Activated CD8-positive, alpha-beta T cell treated with anti-CD3 and anti-CD28 coated beads for 36 hours (primary cell): ENCODE data around the gene RPS6KA5. TPM values are rescaled to one million over a fixed set of nuclear protein-coding genes. Genes with fewer than 3 reads are reported as not detected.

Experiments used
- ATAC-seq: fragments of 200-7000 bp; cut with Tn5 transposase; one replicate; pipeline ENCODE4 v1.10.0; 2021; ENCODE audit warnings: mild to moderate bottlenecking, moderate library complexity
- CTCF ChIA-PET: fragments of 350-600 bp; sonication (Branson Sonifier 250); formaldehyde crosslinking; loops from one replicate; lab custom pipeline; 2021; ENCODE audit warnings: antibody characterized with exemption; lab: Charles Lee
- POLR2A ChIA-PET: fragments of 350-600 bp; sonication (Branson Sonifier 250); formaldehyde crosslinking; loops from one replicate; lab custom pipeline; 2021; ENCODE audit warnings: antibody characterized with exemption; lab: Charles Lee
- DNase-seq: peaks from one replicate; pipeline ENCODE4 v3.0.0-alpha.2; 2020
- H3K27ac Mint-ChIP-seq: one replicate; pipeline ENCODE4 v1.8.0; 2021; ENCODE audit warnings: mild to moderate bottlenecking, mixed read lengths
- H3K27me3 Mint-ChIP-seq: one replicate; pipeline ENCODE4 v1.8.0; 2021; ENCODE audit warnings: mixed read lengths
- H3K36me3 Mint-ChIP-seq: one replicate; pipeline ENCODE4 v1.8.0; 2021; ENCODE audit warnings: low read depth, mixed read lengths
- H3K4me1 Mint-ChIP-seq: one replicate; pipeline ENCODE4 v1.8.0; 2021; ENCODE audit warnings: low read depth, mixed read lengths
- H3K4me3 Mint-ChIP-seq: one replicate; pipeline ENCODE4 v1.8.0; 2021; ENCODE audit warnings: mild to moderate bottlenecking, moderate library complexity, mixed read lengths
- H3K9me3 Mint-ChIP-seq: one replicate; pipeline ENCODE4 v1.8.0; 2021; ENCODE audit warnings: mixed read lengths
- CTCF ChIP-seq: fragments of 200-600 bp; IDR thresholded peaks from one replicate; pipeline ENCODE4 v1.8.0; 2022; ENCODE audit warnings: antibody characterized with exemption, mild to moderate bottlenecking
- intact Hi-C: fragments of 100-400 bp; cut with micrococcal nuclease; formaldehyde crosslinking; loops from one replicate; pipeline ENCODE4 v1.10.0; 2022
- total RNA-seq, 2 experiments: library from RNA; stranded (reverse); gene quantifications; one replicate each; pipeline ENCODE4 v1.2.3, GENCODE V29; 2021

Gene RPS6KA5
- total RNA-seq, 2 experiments from 2014 or later, result 12.8 to 12.9 TPM

GRCh38 chr14:91082282-91082681 is 21.8 kb upstream of the RPS6KA5 start:
- no peak for TF ChIP-seq CTCF
- Mint-ChIP-seq H3K9me3 (no peaks in the 10 kb centered on the region), H3K4me1 (peaks cover 19% of the 10 kb centered on the region), H3K36me3 (peaks cover 2% of the 10 kb centered on the region), H3K4me3 (no peak overlapping the region), H3K27me3 (no peaks in the 10 kb centered on the region), H3K27ac (no peak overlapping the region)
- DNase-seq (no peak), ATAC-seq (no peak)
- ChIA-PET CTCF (no interaction called here), POLR2A (no interaction called here)
- intact Hi-C loops, result no loop called here

- POLR2A ChIA-PET, result interaction anchor here (3.1 kb wide), 1 partner anchor 34 kb away, joined by 20 read pairs; the partner anchor contains the start of gene DGLUCY
- Mint-ChIP-seq H3K9me3 (no peaks in the 10 kb centered on the region), H3K27me3 (no peaks in the 10 kb centered on the region), H3K27ac (no peak overlapping the region), H3K36me3 (peaks cover 2% of the 10 kb centered on the region), H3K4me3 (no peak overlapping the region), H3K4me1 (peaks cover 29% of the 10 kb centered on the region)
- ATAC-seq, result no peak
- intact Hi-C loops, result no loop called here
- CTCF ChIA-PET, result interaction anchor here (1.5 kb wide), 2 partner anchors 9 to 19 kb away, joined by 5 read pairs; partner anchors contain the start of gene RPS6KA5
- no peak for DNase-seq
- no peak for TF ChIP-seq CTCF
Observed at GRCh38 chr14:91080071-91080470, 19.6 kb upstream of the RPS6KA5 start.

DNA sequence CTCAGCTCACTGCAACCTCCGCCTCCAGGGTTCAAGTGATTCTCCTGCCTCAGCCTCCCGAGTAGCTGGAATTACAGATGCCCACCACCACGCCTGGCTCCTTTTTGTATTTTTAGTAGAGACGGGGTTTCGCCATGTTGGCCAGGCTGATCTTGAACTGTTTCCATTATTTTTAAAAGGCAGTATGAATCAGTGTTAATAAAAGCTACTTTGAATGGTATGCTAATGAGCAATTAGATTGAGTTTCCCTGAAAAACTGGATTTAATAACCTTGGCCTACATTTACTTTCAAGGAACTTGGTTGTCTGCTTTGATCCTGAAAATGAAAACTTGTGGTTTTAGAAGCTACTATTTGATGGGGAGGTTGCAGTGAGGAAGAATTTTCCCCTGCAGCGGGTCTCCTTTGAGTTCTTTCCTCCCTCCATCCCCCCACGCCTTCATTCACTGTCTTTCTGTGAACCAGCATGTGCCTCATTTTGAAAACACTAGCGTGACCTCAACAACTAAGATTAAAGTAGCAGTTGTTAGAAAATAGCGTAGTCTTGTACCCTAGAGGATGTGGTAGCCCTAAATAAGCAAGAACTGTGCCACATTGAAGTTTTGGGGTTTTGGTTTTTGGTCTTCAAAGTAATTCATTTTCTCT is 17.8 kb upstream of the RPS6KA5 start:
- Mint-ChIP-seq H3K27ac (peak overlapping the region; percentile 81), H3K27me3 (no peaks in the 10 kb centered on the region), H3K4me1 (peaks cover 29% of the 10 kb centered on the region), H3K9me3 (no peaks in the 10 kb centered on the region), H3K4me3 (no peak overlapping the region), H3K36me3 (peaks cover 2% of the 10 kb centered on the region)
- ChIA-PET POLR2A (interaction anchor here (0.7 to 3.1 kb wide), 9 partner anchors 10 to 93 kb away, joined by 3 to 20 read pairs (median 4); partner anchors contain the start of genes DGLUCY and RPS6KA5), CTCF (interaction anchor here (0.6 to 1.9 kb wide), 13 partner anchors 9 to 176 kb away, joined by 3 to 9 read pairs (median 4); partner anchors contain the start of gene DGLUCY)
- intact Hi-C loops, result loop anchor here (1.0 kb wide), 1 partner anchor 108 kb away; no protein-coding TSS in a partner anchor
- DNase-seq (peak; percentile 78), ATAC-seq (peak; percentile 96)
- no peak for TF ChIP-seq CTCF

DNA sequence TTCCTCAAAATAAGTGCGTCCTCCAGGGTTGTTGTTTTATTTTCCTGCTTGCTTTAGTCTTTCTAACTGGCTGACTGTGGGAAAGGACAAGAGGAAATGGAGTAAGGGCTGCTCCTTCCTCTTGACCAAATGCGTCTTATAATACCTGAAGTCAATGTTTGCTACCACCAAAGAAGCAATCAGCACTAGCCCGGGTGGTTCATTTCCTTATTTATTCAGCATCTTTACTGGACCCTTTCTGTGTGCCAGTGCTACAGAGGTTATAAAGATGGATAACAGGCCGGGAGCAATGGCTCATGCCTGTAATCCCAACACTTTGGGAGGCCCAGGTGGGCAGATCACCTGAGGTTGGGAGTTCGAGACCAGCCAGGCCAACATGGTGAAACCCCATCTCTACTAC is 15.1 kb upstream of the RPS6KA5 start:
- no peaks in the 10 kb centered on the region for H3K27me3 Mint-ChIP-seq
- ChIA-PET POLR2A (no interaction called here), CTCF (no interaction called here)
- no peak overlapping the region for H3K27ac Mint-ChIP-seq
- H3K4me1 Mint-ChIP-seq, result peaks cover 30% of the 10 kb centered on the region
- no peaks in the 10 kb centered on the region for H3K9me3 Mint-ChIP-seq
- ATAC-seq, result no peak
- H3K4me3 Mint-ChIP-seq, result no peak overlapping the region
- DNase-seq, result no peak
- H3K36me3 Mint-ChIP-seq, result no peaks in the 10 kb centered on the region
- TF ChIP-seq CTCF, result no peak
- intact Hi-C loops, result no loop called here

DNA sequence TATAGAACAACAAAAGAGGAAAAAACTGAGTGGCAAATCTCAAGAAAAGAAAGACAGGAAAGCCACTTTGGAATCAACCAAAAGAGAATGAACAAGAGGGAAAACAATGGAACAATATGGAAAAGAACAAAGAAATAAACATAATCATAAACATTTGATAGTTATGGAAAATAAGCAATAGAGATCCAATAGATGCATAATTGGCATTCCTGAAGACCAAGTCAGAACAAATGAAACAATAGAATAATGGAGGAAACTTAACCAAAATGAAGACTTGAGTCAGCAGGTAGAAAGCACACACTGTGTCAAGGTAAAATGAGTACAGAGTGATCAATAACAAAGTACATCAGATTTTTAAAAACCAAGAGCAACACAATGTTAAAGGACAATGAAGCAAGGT is 10.1 kb upstream of the RPS6KA5 start:
- no peak overlapping the region for H3K4me3 Mint-ChIP-seq
- H3K9me3 Mint-ChIP-seq, result peaks cover 2% of the 10 kb centered on the region
- H3K27me3 Mint-ChIP-seq, result no peaks in the 10 kb centered on the region
- H3K36me3 Mint-ChIP-seq, result peaks cover 2% of the 10 kb centered on the region
- ChIA-PET POLR2A (no interaction called here), CTCF (interaction anchor here (1.1 to 1.9 kb wide), 2 partner anchors 45 to 168 kb away, joined by 3 to 4 read pairs; no protein-coding TSS in a partner anchor)
- intact Hi-C loops, result no loop called here
- H3K4me1 Mint-ChIP-seq, result peaks cover 35% of the 10 kb centered on the region
- H3K27ac Mint-ChIP-seq, result no peak overlapping the region
- ATAC-seq (no peak), DNase-seq (no peak)
- TF ChIP-seq CTCF, result no peak
